Neural progenitor cell (in vitro differentiated cells): Measurements from ENCODE around the gene ZNF574. TPM values are rescaled to one million over a fixed set of nuclear protein-coding genes. Genes with fewer than 3 reads are reported as not detected.
A peak's percentile ranks its signal among the peaks of the same experiment; 100 is the strongest.

Source experiments
- DNase-seq: peaks from one replicate; pipeline ENCODE4 v3.0.0-alpha.2; 2016; ENCODE audit warnings: low spot score
- H2AFZ ChIP-seq: fragments of 200-600 bp; sonication (generic); replicated peaks from 2 replicates; pipeline ENCODE4 v1.6.1; 2016; ENCODE audit warnings: antibody characterized with exemption
- H3F3A ChIP-seq: fragments of 200-600 bp; sonication (generic); 2 replicates; pipeline ENCODE4 v1.6.1; 2016; ENCODE audit warnings: antibody characterized with exemption, low read depth
- H3K27ac ChIP-seq: fragments of 200-600 bp; sonication (generic); 2 replicates; pipeline ENCODE4 v1.5.1; 2016; ENCODE audit warnings: mild to moderate bottlenecking
- H3K27me3 ChIP-seq: fragments of 200-600 bp; sonication (generic); 2 replicates; pipeline ENCODE4 v1.6.1; 2016; ENCODE audit warnings: mild to moderate bottlenecking, moderate library complexity
- H3K36me3 ChIP-seq: fragments of 200-600 bp; sonication (generic); 2 replicates; pipeline ENCODE4 v1.5.1; 2016
- H3K4me1 ChIP-seq: fragments of 200-600 bp; sonication (generic); 2 replicates; pipeline ENCODE4 v1.6.1; 2016; ENCODE audit warnings: mixed run types
- H3K4me2 ChIP-seq: fragments of 200-600 bp; sonication (generic); 2 replicates; pipeline ENCODE4 v1.6.1; 2016
- H3K4me3 ChIP-seq: fragments of 200-600 bp; sonication (generic); 2 replicates; pipeline ENCODE4 v1.5.1; 2016
- H3K79me2 ChIP-seq: fragments of 200-600 bp; sonication (generic); 2 replicates; pipeline ENCODE4 v1.6.1; 2016; ENCODE audit warnings: low read depth
- H3K9ac ChIP-seq: fragments of 200-600 bp; sonication (generic); 2 replicates; pipeline ENCODE4 v1.6.1; 2016
- H3K9me3 ChIP-seq: fragments of 200-600 bp; sonication (generic); 2 replicates; pipeline ENCODE4 v1.5.1; 2016; ENCODE audit warnings: low read depth
- H4K20me1 ChIP-seq: fragments of 200-600 bp; sonication (generic); 2 replicates; pipeline ENCODE4 v1.6.1; 2016; ENCODE audit warnings: low read depth
- H3K27ac Mint-ChIP-seq: 3 replicates; pipeline ENCODE4 v1.8.0; 2021; ENCODE audit warnings: mixed read lengths
- H3K27me3 Mint-ChIP-seq: 2 replicates; pipeline ENCODE4 v1.8.0; 2022; ENCODE audit warnings: low read depth, mild to moderate bottlenecking, inconsistent platforms, moderate library complexity, mixed read lengths; ENCODE audit not compliant: insufficient read depth
- H3K36me3 Mint-ChIP-seq: 3 replicates; pipeline ENCODE4 v1.8.0; 2021; ENCODE audit warnings: mixed read lengths
- H3K4me1 Mint-ChIP-seq: 3 replicates; pipeline ENCODE4 v1.8.0; 2021; ENCODE audit warnings: mixed read lengths
- H3K4me3 Mint-ChIP-seq: 3 replicates; pipeline ENCODE4 v1.8.0; 2021; ENCODE audit warnings: mild to moderate bottlenecking, moderate library complexity, mixed read lengths
- H3K9me3 Mint-ChIP-seq: 3 replicates; pipeline ENCODE4 v1.8.0; 2020; ENCODE audit warnings: mixed read lengths
- EZH2 ChIP-seq: fragments of 200-600 bp; sonication (generic); IDR thresholded peaks from 2 replicates; pipeline ENCODE4 v1.6.1; 2017; ENCODE audit warnings: antibody characterized with exemption, mild to moderate bottlenecking, moderate library complexity
- EZH2phosphoT487 ChIP-seq: fragments of 200-600 bp; sonication (generic); IDR thresholded peaks from 2 replicates; pipeline ENCODE4 v1.6.1; 2017; ENCODE audit warnings: antibody characterized with exemption
- total RNA-seq: library from RNA; depleted of rRNA; stranded (reverse); fragments of >200 nt; gene quantifications from 2 replicates; pipeline ENCODE4 v1.2.3, GENCODE V29; 2015; ENCODE audit warnings: low replicate concordance
- TF ChIP-seq, protein P1 (sequence below): fragments of 200-600 bp; sonication (generic); IDR thresholded peaks from 2 replicates; pipeline ENCODE4 v1.5.1; 2017; ENCODE audit warnings: antibody characterized with exemption, mild to moderate bottlenecking

Gene ZNF574
- total RNA-seq, 1 donor from 2014 or later = 13.4 TPM

- Histone ChIP-seq H3K79me2 (peaks cover 65% of the 10 kb centered on the region), H3K4me2 (no peak overlapping the region), H3K36me3 (no peaks in the 10 kb centered on the region), H3K9me3 (no peaks in the 10 kb centered on the region), H3K9ac (no peak overlapping the region), H3F3A (peaks cover 12% of the 10 kb centered on the region), H3K27ac (no peak overlapping the region), H2AFZ (no peak overlapping the region), H3K4me1 (peaks cover 11% of the 10 kb centered on the region), H3K27me3 (no peaks in the 10 kb centered on the region), H3K4me3 (no peak overlapping the region), H4K20me1 (peaks cover 65% of the 10 kb centered on the region)
- TF ChIP-seq, protein P1, sequence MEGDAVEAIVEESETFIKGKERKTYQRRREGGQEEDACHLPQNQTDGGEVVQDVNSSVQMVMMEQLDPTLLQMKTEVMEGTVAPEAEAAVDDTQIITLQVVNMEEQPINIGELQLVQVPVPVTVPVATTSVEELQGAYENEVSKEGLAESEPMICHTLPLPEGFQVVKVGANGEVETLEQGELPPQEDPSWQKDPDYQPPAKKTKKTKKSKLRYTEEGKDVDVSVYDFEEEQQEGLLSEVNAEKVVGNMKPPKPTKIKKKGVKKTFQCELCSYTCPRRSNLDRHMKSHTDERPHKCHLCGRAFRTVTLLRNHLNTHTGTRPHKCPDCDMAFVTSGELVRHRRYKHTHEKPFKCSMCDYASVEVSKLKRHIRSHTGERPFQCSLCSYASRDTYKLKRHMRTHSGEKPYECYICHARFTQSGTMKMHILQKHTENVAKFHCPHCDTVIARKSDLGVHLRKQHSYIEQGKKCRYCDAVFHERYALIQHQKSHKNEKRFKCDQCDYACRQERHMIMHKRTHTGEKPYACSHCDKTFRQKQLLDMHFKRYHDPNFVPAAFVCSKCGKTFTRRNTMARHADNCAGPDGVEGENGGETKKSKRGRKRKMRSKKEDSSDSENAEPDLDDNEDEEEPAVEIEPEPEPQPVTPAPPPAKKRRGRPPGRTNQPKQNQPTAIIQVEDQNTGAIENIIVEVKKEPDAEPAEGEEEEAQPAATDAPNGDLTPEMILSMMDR = no peak
- TF ChIP-seq EZH2phosphoT487 (no peak), EZH2 (no peak)
- Mint-ChIP-seq H3K27ac (no peak overlapping the region), H3K4me1 (peaks cover 35% of the 10 kb centered on the region), H3K36me3 (peaks cover 26% of the 10 kb centered on the region), H3K4me3 (peak overlapping the region; percentile 93), H3K9me3 (no peaks in the 10 kb centered on the region), H3K27me3 (no peaks in the 10 kb centered on the region)
- no peak for DNase-seq
Measured at GRCh38 chr19:42078538-42079275, 2.7 kb downstream of the ZNF574 start.

DNA sequence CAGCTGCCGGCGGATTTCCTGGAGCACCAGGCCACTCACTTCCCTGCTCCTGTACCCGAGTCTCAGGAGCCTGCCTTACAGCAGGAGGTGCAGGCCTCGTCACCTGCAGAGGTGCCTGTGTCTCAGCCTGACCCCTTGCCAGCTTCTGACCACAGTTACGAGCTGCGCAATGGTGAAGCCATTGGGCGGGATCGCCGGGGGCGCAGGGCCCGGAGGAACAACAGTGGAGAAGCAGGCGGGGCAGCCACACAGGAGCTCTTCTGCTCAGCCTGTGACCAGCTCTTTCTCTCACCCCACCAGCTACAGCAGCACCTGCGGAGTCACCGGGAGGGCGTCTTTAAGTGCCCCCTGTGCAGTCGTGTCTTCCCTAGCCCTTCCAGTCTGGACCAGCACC, 3.3 kb downstream of the ZNF574 start:
- H3K4me1 ChIP-seq = peaks cover 11% of the 10 kb centered on the region
- H3K27me3 ChIP-seq = no peaks in the 10 kb centered on the region
- peaks cover 65% of the 10 kb centered on the region for H3K79me2 ChIP-seq
- no peak overlapping the region for H3K4me2 ChIP-seq
- no peaks in the 10 kb centered on the region for H3K9me3 ChIP-seq
- H3K27me3 Mint-ChIP-seq = no peaks in the 10 kb centered on the region
- peaks cover 65% of the 10 kb centered on the region for H4K20me1 ChIP-seq
- H3K36me3 ChIP-seq = no peaks in the 10 kb centered on the region
- TF ChIP-seq EZH2phosphoT487 = no peak
- no peak overlapping the region for H3K27ac ChIP-seq
- peaks cover 13% of the 10 kb centered on the region for H3F3A ChIP-seq
- no peak overlapping the region for H3K9ac ChIP-seq
- peaks cover 29% of the 10 kb centered on the region for H3K36me3 Mint-ChIP-seq
- no peak for DNase-seq
- peak overlapping the region; percentile 30 for H3K4me3 Mint-ChIP-seq
- H3K27ac Mint-ChIP-seq = no peak overlapping the region
- H3K4me3 ChIP-seq = no peak overlapping the region
- no peak overlapping the region for H2AFZ ChIP-seq
- H3K9me3 Mint-ChIP-seq = no peaks in the 10 kb centered on the region
- H3K4me1 Mint-ChIP-seq = peaks cover 35% of the 10 kb centered on the region

DNA sequence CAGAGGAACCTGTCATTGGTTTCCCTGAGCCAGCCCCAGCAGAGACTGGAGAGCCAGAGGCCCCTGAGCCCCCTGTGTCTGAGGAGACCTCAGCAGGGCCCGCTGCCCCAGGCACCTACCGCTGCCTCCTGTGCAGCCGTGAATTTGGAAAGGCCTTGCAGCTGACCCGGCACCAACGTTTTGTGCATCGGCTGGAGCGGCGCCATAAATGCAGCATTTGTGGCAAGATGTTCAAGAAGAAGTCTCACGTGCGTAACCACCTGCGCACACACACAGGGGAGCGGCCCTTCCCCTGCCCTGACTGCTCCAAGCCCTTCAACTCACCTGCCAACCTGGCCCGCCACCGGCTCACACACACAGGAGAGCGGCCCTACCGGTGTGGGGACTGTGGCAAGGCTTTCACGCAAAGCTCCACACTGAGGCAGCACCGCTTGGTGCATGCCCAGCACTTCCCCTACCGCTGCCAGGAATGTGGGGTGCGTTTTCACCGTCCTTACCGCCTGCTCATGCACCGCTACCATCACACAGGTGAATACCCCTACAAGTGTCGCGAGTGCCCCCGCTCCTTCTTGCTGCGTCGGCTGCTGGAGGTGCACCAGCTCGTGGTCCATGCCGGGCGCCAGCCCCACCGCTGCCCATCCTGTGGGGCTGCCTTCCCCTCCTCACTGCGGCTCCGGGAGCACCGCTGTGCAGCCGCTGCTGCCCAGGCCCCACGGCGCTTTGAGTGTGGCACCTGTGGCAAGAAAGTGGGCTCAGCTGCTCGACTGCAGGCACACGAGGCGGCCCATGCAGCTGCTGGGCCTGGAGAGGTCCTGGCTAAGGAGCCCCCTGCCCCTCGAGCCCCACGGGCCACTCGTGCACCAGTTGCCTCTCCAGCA, 4.2 kb downstream of the ZNF574 start:
- TF ChIP-seq, protein P1 = no peak
- no peak for TF ChIP-seq EZH2
- no peak for TF ChIP-seq EZH2phosphoT487
- Histone ChIP-seq H3K4me3 (no peak overlapping the region), H3K79me2 (peaks cover 58% of the 10 kb centered on the region), H3K36me3 (no peaks in the 10 kb centered on the region), H3K4me2 (no peak overlapping the region), H3K9ac (no peak overlapping the region), H3K9me3 (no peaks in the 10 kb centered on the region), H3K27ac (no peak overlapping the region), H2AFZ (no peak overlapping the region), H3F3A (peaks cover 13% of the 10 kb centered on the region), H4K20me1 (peaks cover 65% of the 10 kb centered on the region), H3K4me1 (peaks cover 6% of the 10 kb centered on the region), H3K27me3 (no peaks in the 10 kb centered on the region)
- Mint-ChIP-seq H3K4me1 (peaks cover 30% of the 10 kb centered on the region), H3K36me3 (peaks cover 29% of the 10 kb centered on the region), H3K9me3 (no peaks in the 10 kb centered on the region), H3K27ac (no peak overlapping the region), H3K4me3 (no peak overlapping the region), H3K27me3 (no peaks in the 10 kb centered on the region)
- no peak for DNase-seq
